Breast epithelium (tissue), 3 donors: ENCODE data around the gene GNL1.

Source experiments
- CTCF ChIP-seq, 3 donors: fragments of 450-650 bp; IDR thresholded peaks; one replicate each; pipeline ENCODE4 v1.5.1; 2016 to 2017; ENCODE audit warnings: antibody characterized with exemption in 3 of 3, mild to moderate bottlenecking in 3 of 3, moderate library complexity in 3 of 3
- POLR2A ChIP-seq: fragments of 450-650 bp; IDR thresholded peaks from one replicate; pipeline ENCODE4 v1.6.1; 2016; ENCODE audit warnings: antibody characterized with exemption, mild to moderate bottlenecking, moderate library complexity
- POLR2AphosphoS5 ChIP-seq, 3 donors: sonication (generic); formaldehyde crosslinking; IDR thresholded peaks; one replicate each; pipeline ENCODE4 v1.6.1; 2017; ENCODE audit warnings: antibody characterized with exemption in 3 of 3

GRCh38 chr6:30515106-30515505 is 41.2 kb downstream of the GNL1 start:
- TF ChIP-seq POLR2A (no peak), POLR2AphosphoS5 (IDR thresholded peaks at IDR 0.05) (no peak), CTCF (IDR thresholded peaks at IDR 0.05) (no peak)
